Measurements from ENCODE around the gene GJA4. TPM values are rescaled to one million over a fixed set of nuclear protein-coding genes. Genes with fewer than 3 reads are reported as not detected.

The GJA4 gene
- total RNA-seq, 1 donor from 2014 or later, result 20.9 TPM

Other genes starting within 250 kb of the GJA4 start
- not detected for gene GJB5, start 38.0 kb upstream of the GJA4 start, total RNA-seq
- gene GJB4, start 33.3 kb upstream of the GJA4 start, total RNA-seq, result not detected
- not detected for gene GJB3, start 11.8 kb upstream of the GJA4 start, total RNA-seq
- 35.9 TPM for gene SMIM12, start 66.8 kb downstream of the GJA4 start, total RNA-seq
- 0.08 TPM for gene DLGAP3, start 136.7 kb downstream of the GJA4 start, total RNA-seq
- 9.0 TPM for gene TMEM35B, start 192.3 kb downstream of the GJA4 start, total RNA-seq
- 12.3 TPM for gene ZMYM6, start 238.9 kb downstream of the GJA4 start, total RNA-seq

All from Right ventricle myocardium superior (tissue), 1 donor.